ENCODE results near the gene NPAS3. TPM values are rescaled to one million over a fixed set of nuclear protein-coding genes. Genes with fewer than 3 reads are reported as not detected.

NPAS3 gene
- total RNA-seq, 2 experiments from 2014 or later: not detected

DNA sequence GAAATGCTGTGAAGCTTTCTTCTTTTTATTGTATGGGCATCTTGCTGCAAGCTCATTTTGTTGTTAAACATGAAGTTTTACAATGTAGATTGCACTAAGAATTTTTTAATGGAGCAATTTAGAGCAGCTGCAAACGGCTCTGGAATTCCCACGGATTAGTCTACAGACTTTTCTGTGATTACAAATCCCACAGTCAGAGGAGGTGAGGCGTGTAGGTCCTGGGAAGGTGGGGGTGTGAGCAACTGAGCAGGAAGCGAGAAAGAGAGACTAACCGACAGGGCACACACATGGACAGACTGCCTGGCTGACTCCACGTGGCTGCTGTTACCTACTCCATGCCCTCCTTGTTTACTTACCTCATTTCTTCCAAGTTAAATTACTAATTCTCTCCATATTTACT lies 348.5 kb downstream of the NPAS3 start:
- ChIA-PET POLR2A (no interaction called here), CTCF (no interaction called here)

DNA sequence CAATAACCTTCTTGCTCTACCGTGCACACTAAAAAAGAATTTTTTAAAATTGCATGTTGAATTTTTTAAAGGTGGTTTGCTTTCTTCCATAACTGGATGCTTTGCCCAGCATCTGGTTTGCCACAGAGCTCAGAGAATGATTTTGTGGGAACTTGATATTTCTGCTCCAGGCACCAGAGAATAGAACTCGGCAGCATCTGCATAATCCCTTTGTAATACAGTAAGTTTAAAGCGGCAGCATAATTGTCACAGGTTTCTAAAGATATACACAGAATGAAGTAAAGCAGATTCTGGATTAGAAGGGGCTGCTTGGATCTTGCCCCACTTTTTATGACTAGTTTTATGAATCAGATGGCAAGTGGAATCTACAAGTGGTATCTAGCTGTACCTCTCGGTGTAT lies 352.0 kb downstream of the NPAS3 start:
- POLR2A ChIA-PET: no interaction called here

DNA sequence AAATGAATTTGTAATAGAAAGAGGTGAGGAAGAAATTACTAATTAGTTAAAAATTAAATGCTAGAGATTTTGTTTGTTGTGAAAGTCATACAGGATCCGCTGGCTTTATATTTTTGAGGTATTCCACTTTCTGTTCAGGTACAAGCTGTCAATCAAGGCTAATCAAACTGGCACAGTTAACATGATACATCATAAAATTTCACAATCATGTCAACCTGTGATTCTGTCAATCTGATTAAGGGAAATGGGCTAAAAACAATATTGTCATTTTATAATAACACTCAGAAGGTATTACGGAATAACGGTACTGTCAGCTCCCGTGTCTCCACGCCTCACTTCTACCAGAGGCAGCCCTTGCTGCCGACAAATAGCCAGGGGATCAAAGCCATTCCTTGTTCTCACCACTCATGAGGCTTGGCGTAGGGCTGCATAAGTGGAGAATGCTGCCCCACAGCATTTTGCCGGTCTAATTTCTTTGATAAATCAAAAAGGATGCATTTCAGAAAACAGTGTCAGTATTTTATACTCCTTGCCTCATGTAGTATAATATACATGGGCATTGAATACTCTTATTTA lies 352.9 kb downstream of the NPAS3 start:
- POLR2A ChIA-PET: no interaction called here
- CTCF ChIA-PET: no interaction called here

More for the DNA sequence above, 352.0 kb downstream of the NPAS3 start:
- CTCF ChIA-PET: no interaction called here

DNA sequence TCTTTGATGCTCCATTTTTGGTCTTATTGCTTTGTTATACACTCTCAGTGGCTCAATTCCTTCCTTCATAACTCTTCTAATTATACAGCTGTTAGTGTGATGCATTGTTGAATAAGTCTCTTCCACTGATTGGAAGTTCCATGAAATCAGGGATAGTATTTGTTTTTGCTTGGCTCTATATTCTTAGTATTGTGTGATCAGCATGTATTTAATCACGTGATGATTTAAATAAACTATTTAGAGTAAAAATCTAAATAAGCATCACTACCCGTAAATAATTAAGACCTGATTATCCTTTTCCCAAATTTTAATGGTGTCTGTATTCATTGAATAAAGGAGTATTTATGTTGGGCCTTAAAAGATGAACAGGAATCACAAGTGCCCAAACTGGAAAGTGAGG lies 355.7 kb downstream of the NPAS3 start:
- CTCF ChIA-PET: no interaction called here
- POLR2A ChIA-PET: no interaction called here

DNA sequence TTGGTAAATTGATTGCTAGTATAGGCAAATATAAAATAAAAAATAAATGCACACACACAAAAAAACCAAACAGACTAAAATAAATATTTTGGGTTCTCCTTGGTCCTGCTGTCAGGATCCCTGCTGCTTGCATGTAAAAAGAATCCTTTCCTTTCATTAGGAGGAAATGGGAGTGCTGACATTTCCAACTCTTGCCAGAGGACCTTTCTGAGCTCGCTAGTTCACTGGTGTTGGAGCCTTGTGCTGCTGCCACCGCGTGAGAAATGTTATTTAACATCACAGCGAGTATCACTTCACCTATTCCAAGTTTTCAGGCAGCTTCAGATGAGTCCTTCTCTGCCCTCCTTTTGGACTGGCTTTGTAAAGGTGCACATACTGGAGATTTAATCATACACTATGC lies 358.9 kb downstream of the NPAS3 start:
- POLR2A ChIA-PET: no interaction called here
- CTCF ChIA-PET: no interaction called here

DNA sequence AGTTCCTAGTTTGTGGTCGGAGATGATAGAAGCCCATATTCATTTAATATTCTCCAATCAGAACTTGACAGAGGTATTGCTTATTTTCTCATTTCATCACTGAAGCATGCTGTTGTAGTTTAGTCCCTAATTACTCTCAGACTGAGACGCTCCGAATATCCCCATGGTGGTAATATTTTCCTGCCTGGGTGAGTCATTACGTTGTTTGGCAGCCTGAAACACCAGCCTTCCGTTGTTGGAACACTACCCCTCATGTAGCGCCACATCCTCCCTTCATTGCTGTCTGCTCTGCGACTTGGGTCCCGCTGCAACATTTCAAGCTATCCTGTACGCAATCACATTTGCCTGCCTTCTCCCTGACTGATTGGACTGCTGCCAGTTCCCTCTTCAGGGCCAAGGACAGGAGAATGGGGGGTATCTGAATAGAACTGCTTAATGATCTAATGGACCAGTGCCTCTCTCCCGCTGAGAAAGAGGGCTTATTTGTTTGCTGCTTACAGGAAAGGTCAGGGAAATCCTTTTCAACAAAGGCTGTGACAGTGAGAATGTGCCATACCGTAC lies 369.1 kb downstream of the NPAS3 start:
- ChIA-PET CTCF (no interaction called here), POLR2A (no interaction called here)

DNA sequence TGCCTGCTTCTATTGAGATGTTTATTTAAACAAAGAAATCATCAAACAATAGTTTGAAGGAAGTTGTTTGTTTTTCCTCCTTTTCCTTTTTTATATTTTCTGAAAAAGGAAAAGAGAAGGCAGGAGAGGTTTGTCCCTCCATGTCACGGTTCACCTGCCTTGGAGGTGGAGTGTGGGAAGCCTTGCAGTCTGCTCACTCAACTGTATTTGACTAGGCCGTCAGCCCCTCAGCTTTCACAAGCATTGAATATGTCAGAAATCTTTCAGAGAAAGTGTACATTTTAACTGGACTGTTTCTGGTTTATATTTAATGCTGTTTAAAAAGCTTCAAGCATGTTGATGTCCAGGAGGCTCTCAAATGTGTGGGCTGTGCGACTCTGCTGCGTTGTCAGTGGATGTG lies 370.4 kb downstream of the NPAS3 start:
- CTCF ChIA-PET: no interaction called here
- POLR2A ChIA-PET: no interaction called here

DNA sequence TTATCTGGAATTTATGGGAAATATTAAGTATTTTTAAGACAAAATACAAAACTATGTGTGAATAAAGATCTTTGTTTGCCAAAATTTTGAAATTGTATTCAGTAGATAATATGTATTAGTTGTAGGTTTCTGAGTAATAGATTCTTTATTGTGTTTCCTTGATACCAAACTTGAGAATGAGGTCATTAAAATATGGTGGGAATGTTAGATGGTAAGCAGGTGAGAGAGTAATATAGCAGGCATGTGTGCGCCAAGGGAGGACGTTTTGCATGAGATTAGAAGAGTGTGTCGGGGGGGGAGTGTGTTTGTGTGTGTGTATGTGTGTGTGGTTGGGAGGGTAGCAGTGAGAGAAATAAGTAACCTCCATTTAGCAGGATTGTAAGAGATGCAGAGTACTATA lies 376.5 kb downstream of the NPAS3 start:
- POLR2A ChIA-PET: no interaction called here
- CTCF ChIA-PET: no interaction called here

DNA sequence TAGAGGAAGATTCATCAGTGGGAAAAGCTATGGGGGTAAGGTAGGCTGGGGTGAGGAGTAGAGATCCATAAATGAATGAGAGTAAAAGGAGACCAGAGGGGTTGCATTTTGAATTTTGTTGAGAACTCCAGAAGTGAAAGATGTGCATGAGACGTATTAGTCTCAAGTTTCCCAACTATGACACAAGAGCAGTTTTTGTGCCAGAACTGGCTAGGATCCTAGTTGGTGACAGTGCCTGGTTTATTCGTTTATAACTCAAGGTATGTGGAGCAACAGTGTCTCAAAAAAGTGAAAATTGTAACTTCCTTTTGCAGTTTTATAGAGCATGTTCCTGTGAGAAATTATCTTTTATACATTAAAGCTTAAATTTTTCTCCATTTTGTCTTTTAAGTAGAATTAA lies 377.0 kb downstream of the NPAS3 start:
- ChIA-PET CTCF (no interaction called here), POLR2A (no interaction called here)

DNA sequence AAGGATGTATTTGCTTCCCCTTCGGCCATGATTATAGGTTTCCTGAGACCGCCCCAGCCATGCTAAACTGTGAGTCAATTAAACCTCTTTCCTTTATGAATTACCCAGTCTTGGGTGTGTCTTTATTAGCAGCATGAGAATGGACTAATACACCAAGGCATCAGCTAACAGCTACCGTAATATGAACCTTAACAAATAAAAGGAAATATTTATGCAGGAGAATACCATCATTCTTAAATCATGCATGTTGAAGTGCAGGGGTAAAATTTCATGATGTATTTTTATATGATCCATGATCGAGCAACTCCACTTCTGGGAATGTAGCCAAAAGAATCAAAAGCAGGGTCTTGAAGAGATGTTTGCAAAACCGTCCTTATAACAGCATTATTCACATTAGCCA lies 379.0 kb downstream of the NPAS3 start:
- CTCF ChIA-PET: no interaction called here
- POLR2A ChIA-PET: no interaction called here

DNA sequence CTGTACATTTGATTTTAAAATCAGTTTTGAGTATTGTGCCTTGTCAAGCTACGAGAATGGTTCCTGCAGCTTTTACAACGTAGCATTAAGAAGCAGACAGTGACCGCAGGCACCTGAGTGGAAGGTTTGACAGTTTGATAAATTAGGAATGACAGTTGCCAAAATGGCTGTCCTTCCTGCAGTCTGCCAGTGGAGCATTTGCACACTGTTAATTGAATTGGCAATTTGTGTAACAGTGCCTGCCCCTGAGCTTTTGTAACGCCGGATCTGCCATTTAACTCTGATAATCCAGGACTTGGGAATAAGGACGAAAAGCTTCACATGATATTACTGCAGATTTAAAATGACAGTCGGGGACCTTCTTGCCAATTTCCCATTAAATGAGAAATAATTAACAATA lies 385.3 kb downstream of the NPAS3 start:
- ChIA-PET CTCF (no interaction called here), POLR2A (no interaction called here)

DNA sequence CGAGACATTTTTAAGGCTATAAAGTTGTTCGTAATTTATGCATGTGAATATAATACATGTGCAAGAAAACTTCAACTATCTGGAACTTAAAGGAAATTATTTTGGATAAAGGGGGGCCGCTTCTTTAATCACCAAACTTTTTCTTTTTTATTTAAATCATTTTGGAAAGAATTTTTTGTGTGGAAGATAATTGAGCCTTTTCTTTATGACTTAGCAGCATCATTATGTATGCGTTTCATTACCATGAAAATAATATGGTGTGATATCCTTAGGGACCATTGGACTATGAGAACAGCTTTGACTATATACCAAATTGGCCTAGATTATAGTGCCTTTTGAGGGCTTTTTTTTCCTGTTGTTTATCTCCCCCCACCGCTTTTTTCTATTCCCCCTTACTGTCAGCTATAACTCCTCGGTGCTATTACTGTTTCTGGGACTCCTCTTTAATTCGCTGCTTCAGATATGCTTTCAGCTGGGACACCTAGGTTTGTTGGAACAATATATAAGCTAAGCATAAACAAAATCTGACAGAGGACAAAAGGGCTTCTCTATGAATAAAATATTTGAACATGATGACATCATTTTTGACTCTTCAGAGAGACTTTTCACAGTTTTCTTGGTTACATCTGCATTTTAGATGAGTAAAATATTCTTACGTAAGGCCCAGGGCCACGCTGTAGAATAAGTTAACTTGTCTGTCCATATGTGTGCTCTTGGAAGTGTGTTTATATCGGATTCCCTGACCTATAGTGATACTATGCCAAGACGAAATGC lies 392.7 kb downstream of the NPAS3 start:
- CTCF ChIA-PET: no interaction called here

DNA sequence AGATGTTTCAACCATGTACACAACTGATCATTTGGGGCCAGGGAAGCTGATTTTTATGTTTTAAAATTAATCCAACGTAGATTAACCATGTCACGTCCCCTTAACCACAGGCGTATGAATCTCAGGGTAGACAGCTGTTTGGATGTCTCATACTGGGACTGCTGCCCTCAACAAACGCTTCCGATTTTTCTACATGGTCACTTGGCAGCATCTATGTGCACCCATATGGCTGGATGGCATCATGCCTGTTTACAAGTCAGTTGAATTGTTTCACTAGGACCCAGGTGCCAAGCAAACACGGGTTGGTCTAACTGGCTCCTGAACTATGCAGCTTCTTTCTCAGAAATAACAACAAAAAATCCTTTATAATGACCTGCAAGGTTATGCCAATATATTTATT lies 393.8 kb downstream of the NPAS3 start:
- POLR2A ChIA-PET: no interaction called here
- CTCF ChIA-PET: no interaction called here

More for the DNA sequence above, 392.7 kb downstream of the NPAS3 start:
- POLR2A ChIA-PET: no interaction called here

DNA sequence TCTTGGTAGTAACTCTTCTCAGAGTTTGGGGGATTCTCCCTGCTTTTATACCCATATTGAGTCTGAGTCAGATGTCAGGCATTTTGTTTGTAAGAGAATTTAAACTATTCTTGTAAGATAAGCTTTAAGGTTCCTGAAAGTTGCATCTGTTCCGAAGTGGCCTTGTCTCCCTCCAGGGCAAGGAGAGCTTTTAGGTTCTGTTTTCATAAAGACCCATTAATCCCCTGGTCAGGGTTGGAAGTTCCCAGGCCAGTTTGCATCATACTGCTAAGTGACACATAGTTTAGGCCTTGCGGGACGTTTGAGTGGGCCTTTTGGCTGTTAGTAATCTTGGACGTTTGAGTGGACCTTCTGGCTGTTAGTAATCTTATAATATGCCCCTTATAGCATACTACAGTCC lies 396.7 kb downstream of the NPAS3 start:
- CTCF ChIA-PET: no interaction called here
- POLR2A ChIA-PET: no interaction called here

DNA sequence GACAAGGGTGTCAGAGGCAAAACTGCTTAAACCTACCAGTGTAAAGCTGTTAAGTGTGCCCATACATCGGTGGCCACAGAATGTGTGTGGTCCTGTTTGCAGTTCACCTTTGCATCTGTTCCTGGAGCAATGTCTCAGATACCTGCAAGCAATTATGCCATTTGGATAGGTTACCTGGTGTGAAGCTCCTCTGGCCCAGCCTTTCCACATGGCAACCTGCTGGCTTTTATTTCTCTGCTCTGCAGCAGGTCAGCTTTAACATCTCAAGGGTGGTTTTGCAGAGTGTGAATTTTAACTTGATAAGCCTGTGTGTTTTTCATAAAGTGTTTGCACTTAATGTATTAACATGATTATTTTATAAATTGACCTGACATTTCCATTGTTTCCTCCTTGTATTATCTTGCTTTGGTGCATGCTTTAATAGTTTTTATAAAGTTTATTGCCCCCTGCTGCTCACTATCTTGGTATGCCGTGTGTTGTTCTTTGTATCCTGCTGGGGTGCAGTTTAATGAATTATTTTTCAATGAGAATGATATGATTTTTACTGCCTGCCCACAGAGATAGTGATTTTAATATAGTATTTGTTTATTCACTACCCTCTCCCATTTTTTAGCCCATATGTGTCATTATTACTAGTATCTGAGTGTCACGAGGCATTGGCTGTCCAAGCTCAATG lies 403.8 kb downstream of the NPAS3 start:
- ChIA-PET CTCF (no interaction called here), POLR2A (no interaction called here)

DNA sequence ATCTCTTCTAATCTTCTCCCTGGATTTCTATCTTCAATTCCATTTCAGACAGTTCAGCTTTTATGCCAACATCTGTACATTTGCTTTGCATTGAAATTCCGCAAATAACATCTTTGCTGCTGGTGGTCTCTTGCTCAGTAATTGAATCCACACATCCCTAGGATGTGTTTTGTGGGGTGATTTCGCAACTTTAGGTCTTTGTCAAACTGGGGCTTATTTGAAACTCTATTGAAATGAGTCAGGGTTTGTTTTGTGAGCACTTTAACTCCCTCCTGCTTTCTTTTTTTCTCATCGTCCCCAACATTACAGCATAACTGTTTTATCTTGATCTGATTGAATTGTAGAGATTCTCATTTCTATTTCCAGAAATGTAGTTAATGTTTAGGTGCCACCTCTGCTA lies 404.3 kb downstream of the NPAS3 start:
- ChIA-PET POLR2A (no interaction called here), CTCF (no interaction called here)

DNA sequence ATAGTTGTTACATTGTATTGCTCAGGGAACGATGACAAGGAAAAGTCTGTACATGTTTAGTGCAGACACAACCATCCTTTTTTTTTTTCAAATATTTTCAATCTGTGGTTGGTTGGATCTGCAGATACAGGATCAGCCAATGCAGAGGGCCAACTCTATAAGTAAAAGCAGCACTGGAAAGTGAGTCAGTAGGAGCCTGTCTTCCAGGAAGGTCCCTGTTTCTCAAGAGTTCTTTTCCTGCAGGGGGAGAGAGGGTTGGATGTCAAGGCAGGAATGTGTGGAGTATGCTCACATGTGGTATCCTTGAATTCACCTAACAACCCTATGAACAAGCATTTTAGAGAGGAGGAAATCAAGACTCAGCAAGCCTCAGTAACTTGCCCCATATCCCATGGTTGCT lies 409.1 kb downstream of the NPAS3 start:
- CTCF ChIA-PET: no interaction called here
- POLR2A ChIA-PET: no interaction called here

DNA sequence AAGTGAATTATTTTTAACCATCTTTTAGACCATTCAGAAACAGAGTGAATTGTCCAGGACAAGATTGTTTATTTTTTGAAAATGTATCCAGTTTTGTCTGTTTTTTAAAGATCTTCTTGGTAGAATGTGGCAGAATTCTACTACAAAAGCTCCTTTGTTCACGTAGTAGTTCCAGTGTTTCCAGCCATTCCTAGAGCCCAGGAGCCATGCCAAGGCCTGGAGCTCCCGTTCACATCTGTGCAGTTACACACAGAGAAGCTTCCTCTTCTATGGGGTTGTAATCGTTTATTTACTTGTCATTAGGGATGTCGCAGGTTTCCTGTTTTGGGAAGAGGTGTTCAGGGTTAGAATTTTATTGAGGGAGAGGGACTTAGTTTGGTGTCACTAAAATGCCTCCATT lies 409.8 kb downstream of the NPAS3 start:
- POLR2A ChIA-PET: no interaction called here
- CTCF ChIA-PET: no interaction called here

DNA sequence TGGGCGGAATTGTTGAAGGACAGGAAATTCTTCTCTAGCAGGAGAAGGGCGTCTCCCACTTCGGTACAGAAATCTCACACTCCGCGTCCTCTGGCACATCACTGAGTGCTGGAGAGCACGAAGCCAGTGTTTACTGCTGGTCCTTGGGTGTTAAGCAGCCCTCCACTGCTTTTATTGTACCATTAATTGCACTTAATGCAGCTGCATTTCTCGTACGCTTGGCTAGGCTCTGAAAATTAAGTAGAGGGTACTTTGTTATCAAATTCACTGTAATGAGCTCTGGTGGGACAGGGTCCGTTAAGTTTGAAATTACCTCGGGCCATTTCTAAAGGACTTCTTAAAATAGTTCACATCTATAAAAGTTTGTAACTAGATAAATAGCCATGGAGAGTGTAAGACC lies 411.2 kb downstream of the NPAS3 start:
- ChIA-PET POLR2A (no interaction called here), CTCF (no interaction called here)

DNA sequence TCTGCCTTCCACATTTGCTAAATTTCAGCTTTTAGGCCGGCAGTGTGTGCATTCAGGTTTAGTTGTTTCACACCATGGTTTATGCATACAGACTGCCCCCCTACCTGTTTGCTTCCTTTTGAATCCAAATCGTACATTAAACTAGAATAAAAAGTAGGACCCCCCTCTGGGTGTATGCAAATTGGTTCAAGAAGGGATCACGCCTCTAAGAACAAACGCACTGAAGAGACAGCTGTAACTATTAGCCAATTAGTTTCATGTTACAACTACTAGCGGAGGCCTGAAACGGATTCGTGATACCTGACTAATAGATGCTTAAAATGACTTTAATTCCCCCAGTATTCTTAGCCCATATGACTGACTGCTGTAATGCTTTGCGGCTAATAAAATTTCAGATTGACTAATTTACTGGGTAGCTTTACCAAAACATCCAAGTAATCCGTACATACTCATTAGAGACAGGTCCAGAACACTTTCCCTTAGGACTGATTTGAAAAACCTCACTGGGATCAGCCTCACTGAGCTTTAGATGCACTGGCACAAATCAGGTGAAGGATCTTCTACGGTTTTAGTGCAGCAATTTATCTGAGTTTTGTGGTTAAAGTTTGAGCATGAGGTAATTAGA lies 411.8 kb downstream of the NPAS3 start:
- POLR2A ChIA-PET: no interaction called here
- CTCF ChIA-PET: no interaction called here

DNA sequence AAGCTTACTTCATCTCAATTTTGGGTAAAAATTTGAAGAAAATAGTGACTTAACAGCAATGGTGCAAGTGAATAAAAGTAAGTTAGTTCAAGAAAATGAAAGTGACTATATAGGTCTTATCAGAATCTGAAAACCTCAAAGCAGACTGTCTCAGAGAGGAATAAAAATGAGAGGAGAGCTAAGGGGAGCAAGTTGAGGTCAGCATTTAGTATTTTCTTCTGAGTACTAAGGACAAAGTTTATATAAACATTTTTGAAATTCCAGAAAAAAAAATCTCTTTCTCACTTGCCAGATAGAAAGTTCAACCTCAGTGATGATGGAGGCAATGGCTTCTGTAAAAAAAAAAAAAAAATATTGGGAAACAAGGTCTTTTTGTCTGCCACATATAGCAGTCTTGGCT lies 414.1 kb downstream of the NPAS3 start:
- POLR2A ChIA-PET: no interaction called here
- CTCF ChIA-PET: no interaction called here
